NCI-H2171 treated with DMSO at 0.1 percent for 48 hours (cell line): Measurements from ENCODE around the gene KRT81.
A peak's percentile ranks its signal among the peaks of the same experiment; 100 is the strongest.
"Not testable (repeated sequence)": the region's sequence is repeated elsewhere in the genome, so short reads cannot be mapped to it uniquely, and the experiment has no call there.

Experiments
- DNase-seq: peaks from one replicate; lab custom pipeline; 2025; lab: John Stamatoyannopoulos, UW

Gene KRT81

DNA sequence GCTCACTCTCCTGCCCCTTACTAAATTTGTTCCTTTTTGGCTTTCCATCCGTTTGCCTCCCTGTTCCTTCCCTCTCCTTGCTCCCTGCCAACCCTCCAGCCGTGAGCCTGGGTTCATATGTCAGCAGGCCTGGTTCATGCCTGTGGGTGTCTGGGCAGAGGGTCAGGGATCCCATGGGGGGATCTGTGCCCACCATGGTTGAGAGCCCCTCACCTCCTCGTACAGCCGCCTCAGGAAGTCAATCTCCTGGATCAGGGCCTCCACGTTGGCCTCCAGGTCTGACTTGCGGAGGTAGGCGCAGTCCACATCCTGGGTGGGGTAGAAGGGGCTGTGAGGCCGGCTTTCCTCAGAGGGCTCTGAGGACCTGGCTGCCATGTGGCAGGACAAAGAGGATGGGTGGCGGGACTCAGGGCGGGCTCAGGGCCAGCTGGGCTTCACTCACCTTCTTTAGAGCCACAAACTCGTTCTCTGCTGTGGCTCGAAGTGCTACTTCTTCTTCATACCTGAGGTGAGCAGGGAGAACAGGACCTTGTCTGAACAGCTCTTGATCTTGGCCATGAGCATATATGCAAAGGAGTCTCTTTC is 26.2 kb upstream of the KRT81 start:
- DNase-seq: no peak

DNA sequence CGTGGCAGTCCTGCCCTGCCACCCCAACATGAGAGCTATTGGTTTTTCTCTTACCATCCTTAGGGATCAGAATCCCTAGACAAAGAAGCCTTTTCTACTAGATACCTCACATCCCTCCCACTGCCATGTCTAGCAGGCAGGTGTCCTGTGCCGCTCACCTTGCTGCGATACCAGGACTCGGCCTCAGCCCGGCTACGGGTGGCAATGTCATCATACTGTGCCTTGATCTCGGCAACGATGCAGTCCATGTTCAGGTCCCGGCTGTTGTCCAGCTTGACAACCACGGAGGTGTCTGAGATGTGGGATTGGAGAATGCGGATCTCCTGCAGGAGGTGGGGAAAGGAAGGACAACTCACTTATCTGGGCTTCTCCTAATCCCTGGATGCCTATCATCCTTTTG is 25.4 kb upstream of the KRT81 start:
- DNase-seq: no peak

DNA sequence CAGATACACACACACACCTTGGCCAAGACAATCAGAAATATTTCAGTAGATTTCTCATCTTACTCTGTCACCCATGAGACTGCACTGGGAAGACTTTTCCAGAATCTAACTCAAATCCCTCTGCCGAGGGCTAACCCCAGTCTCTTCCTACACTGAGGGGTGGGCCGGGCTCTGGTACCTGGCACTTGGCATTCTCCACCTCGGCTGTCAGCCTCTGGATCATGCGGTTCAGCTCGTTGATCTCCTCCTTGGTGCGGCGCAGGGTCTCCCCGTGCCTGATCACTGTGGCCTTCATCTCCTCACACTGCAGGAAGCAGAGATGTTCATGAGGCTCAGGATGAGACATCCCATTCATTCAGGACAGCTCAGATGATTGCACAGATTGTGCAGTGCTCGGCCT is 25.0 kb upstream of the KRT81 start:
- DNase-seq: no peak

DNA sequence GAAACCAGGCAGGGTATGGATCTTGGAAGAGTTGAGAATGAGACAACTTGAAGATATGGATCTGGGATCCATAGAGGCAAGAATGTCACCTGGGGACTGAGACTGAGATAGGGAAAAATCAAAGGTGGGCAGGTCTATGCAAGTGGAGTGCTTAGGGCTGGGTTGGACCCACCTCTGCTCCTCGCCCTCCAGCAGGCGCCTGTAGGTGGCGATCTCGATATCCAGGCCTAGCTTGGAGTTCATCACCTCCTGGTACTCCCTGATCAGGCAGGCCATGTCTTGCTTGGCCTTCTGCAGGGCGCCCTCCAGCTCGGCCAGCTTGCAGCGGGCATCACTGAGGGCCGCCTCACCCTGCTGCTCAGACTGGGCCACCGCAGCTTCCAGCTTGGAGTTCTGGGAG is 24.4 kb upstream of the KRT81 start:
- DNase-seq: not testable (repeated sequence)

DNA sequence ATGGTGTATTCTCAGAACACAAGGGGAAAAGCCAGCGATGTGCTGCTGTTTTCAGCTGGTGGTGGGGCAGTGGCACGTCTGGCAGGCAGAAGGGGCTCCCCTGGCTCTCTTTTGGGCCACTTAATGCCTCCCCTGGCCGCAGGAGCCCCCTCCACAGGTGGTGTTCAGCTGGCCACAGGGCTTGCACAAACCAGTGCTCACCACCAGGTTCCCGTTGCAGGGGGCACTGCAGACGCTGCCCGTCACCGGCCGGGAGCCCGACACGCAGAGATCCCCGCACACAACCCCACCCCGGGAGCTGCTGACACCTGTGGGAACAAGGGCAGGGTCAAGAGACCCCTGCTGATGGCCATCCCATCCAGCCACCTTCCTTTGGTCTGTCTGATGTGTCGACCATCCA is 23.2 kb upstream of the KRT81 start:
- DNase-seq: no peak

DNA sequence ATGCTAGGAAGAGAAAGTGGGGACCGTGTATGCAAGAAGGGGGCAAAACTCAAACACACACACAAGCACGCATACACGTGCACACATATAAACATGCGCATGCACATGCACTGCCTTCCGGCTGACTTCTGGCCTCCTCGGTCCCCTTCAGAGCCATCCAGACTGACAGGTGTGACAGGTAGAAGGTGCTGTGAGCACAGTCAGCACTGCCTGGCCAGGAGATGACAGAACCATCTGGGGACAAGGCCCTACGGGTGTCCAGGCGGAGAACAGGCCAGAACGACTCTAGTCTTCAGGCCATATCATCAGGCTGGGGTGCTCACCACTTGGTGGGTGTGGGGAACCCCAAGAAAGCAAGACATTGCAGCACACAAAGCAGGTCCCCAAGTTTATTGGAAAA is 22.6 kb upstream of the KRT81 start:
- DNase-seq: no peak

DNA sequence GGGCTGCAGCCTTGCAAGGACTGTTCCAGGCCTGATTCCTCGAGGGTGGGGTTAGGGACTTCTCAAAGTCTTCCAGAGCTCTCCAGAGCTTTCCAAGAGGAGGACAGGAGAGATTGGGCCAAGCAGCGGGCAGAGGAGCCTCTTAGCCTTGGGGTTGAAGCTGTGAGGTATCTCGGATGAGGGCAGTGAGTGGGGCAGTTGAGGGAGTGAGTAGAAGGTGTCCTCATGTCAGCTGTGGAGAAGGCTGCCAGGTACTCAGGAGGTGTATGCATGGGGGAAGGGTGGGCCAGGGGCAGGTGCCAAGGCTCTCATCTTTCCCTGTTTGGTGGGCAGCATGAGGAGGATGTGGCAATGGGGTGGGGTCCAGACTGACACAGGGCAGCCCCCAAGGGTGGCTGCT is 22.1 kb upstream of the KRT81 start:
- DNase-seq: no peak

DNA sequence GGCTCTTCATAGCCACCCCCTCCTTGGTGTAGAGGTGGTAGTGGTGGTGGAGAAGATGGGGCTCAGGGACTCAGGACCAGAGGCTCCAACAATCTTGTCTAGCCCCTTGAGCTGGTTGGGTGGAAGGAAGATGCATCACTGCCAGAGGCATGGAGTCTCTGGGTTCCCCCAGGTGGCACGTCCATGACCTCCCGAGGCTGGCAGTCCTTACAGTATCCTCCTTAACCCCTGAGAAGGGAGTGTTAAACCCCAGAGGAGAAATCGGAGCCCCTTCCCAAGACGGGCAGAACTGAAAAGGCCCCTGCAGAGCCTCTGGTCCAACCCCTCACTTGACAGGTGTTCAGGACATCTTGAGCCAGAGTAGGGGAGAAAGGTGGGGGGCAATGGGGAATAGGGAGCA is 20.8 kb upstream of the KRT81 start:
- DNase-seq: no peak

DNA sequence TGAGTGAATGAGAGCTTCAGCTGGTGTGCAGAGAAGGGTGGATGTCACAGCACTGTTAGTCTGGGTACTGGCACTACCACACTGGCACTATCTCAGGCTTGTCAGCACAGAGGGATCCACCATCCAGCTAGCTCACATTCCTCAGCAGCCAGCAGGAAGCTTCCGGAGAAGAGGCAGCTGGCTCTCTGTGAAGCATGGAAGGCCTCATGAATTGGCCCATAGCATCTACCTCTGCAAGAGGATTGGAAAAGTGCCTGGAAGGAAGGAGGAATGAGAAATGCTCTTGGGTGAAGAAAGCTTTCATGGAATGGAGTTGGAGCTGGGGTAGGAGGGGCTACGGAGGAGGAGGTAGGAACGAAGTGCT is 19.9 kb upstream of the KRT81 start:
- DNase-seq: no peak

DNA sequence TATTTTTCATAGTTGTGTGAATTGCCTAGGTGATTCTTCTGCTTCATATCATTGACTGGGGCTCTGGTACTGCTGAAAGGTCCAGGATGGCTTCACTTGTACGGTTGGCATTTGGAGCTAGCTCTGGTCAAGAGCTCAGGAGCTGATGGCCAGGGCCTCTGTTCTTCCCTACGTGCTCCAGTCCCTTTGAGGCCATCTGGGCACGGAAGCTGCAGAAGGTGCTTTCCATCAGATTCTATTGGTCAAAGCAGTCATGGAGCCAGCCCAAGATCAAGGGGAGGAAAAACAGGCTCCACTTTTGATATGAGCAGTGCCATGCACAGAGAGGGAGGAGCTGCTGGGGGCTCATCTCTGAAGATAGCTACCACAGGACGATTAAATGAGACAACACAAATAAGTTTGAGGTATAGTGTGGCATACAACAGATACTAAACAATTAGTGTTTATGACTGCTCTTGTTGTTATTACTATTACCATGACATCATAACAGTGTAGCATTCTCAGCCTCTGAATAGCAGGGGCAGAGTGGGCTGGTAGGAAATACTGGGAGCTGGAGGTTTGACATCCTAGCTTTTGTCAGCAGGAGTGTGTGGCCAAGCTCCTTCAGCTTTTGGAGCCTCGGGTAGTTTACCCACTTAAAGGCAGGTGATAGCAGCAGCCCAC is 19.4 kb upstream of the KRT81 start:
- no peak for DNase-seq

DNA sequence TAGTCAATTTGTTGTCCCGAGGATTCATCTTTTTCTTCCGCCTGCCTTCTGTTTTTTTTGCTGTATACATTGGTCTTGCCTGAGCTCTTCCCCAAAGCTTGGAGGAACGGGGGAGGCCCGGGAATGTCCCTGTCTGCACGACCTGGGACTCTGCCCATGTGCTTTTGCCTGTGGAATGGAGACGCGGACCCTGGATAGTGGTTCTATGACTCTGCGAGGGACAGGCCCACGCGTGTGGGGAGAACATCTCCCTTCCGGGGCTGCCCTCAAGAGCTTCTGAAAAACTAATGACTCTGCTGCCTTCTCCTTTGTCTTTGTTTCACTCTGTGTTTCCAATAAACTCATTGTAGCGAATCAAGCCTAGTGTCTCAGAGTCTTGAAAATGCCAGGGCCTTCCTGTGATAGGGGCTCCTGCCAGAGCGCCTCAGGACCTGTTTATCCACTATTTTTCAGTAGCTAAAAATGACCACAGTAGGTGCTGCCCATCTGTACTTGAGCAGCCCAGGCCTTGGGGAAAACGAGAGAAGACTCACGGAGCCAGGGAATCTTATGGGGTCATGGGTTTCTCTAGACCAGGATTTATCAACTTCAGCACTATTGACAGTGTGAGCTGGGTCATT is 17.6 kb upstream of the KRT81 start:
- DNase-seq: no peak

DNA sequence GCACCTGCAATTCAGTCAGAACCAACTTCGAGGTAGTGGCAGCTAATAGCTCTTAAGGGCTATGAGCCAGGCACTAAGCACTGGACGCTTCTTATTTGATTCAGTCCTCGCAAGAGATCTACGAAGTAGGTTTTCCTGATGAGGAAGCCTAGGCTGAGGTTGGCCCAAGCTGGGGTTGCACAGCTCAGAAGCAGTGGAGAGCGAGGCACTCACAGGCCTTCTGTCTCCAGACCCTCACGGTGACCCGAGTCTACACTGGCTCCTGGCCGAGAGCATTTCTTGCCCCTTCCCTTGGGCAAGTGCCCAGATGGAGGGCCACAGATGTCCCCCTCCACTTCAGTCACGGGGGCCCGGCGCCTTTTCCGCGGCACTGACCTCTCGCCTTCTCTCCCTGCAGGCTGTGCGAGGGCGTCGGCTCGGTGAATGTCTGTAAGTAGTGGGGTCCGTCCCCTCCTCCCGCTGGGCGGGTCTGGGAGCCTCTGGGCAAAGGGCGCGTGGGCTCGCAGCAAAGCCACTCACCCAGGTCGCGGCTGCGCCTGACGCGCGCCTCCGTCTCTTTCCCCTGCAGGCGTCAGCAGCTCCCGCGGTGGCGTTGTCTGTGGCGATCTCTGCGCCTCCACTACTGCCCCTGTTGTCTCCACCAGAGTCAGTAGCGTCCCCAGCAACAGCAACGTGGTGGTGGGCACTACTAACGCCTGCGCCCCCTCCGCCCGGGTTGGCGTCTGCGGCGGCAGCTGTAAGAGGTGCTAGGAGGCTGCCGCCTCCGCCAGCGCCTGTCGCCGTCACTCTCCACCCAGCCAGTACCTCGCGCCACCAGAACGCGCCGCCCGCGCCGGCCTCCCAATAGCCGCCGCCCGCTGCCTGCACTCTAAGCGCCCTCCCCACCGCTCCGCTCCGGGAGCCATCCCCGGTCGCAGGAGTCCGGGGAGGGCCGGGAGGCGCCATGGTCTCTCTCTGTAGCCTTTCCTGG is 16.8 kb upstream of the KRT81 start:
- DNase-seq: peak; percentile 86

DNA sequence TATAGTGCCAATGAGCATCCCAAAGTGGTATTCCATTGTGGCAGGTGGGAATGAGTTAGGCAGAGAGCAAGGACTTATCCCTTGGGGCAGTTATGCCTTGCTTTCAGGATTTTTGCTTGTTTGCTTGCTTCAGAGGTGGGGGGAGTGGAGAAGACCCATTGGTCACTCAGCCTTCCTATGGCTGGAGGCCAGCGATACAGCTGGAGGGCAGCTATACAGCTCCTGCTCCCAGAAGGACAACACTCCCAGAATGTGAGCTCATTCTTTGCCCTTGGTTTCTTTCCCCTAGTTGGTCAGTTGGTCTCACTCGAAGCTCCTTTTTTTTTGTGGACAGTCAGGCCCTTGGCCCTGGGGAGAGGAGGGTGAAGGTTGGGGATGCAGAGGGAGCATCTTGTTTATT is 15.4 kb upstream of the KRT81 start:
- DNase-seq: no peak

DNA sequence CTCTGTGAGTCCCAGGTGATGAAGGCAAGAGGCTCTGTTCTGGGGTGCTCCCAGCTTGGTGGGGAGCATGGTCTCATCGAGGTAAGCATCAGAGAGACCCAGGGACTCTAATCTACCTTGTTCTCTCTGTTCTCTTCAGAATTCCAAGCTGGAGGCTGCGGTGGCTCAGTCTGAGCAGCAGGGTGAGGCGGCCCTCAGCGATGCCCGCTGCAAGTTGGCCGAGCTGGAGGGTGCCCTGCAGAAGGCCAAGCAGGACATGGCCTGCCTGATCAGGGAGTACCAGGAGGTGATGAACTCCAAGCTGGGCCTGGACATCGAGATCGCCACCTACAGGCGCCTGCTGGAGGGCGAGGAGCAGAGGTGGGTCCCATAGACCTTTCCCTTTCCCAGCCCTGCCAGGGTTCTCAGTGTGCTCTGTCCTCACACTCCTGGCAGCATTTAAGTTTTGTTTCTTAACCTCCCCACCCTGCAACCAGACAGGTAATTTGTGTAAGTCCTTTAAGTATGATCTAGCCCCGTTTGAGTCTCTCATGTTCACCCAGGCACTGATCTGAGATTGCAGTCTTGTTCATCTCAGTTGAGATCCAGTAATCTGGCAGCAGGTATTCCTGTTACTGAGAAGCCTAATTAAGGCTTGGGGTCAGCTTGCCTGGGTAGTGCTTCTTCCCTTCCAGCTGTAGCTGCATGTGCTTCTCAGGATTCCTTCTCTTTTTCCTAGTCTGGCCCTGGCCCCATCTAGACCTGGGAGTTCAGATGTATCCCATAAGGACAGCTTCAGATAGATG is 14.8 kb upstream of the KRT81 start:
- DNase-seq: no peak

DNA sequence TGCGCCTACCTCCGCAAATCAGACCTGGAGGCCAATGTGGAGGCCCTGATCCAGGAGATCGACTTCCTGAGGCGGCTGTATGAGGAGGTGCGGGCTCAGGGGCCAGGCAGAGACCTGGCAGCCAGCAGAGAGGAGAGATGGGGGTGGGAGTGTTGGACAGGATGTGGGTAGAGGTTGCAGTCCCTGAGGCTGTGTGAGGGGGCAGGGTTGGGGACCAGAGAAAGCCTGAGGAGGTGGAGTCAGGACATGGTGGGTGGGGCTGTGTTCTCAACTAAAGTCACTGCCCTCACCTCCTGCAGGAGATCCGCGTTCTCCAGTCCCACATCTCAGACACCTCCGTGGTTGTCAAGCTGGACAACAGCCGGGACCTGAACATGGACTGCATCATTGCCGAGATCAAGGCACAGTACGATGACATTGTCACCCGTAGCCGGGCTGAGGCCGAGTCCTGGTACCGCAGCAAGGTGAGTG is 13.6 kb upstream of the KRT81 start:
- not testable (repeated sequence) for DNase-seq

DNA sequence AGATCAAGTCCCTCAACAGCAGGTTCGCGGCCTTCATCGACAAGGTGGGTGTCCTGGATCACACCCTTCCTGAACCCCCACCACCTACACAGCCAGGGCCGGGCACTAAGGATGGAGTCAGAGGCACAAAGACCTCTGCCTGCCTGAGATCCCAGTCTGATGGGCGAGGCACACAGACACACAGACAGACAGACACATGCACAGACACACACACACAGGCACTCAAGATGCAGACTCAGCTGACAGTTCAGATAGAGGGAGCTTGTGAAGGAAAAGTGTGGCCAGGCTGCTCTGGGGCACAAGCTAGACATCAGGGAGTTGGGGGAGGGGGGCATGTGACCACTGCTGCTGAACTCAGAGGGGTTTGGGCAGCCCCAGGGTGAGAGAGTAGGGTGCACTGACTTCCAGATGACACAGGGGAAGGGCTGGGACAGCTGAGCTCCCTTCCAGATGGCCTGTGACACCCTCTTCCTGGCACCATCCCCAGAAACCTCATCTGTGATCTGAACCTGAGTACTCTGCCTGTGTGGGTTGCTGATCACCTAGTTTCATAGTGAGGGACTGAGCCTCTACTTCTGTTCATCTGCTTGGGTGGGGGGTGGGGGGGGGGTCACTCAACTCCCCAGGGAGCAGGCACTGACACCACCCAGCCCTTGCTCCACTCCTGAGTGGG is 11.0 kb upstream of the KRT81 start:
- DNase-seq: peak; percentile 67

DNA sequence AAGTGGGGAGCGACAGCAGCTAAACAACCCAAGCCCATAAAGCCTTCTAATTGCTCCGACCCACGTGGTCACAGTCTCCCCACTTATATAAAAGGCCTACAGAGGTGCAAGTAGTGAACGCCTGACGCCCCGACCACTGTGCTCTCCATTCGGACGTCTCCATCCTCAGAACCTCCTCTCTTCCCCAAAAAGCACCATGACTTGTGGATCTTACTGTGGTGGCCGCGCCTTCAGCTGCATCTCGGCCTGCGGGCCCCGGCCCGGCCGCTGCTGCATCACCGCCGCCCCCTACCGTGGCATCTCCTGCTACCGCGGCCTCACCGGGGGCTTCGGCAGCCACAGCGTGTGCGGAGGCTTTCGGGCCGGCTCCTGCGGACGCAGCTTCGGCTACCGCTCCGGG is 10.4 kb upstream of the KRT81 start:
- DNase-seq: not testable (repeated sequence)

DNA sequence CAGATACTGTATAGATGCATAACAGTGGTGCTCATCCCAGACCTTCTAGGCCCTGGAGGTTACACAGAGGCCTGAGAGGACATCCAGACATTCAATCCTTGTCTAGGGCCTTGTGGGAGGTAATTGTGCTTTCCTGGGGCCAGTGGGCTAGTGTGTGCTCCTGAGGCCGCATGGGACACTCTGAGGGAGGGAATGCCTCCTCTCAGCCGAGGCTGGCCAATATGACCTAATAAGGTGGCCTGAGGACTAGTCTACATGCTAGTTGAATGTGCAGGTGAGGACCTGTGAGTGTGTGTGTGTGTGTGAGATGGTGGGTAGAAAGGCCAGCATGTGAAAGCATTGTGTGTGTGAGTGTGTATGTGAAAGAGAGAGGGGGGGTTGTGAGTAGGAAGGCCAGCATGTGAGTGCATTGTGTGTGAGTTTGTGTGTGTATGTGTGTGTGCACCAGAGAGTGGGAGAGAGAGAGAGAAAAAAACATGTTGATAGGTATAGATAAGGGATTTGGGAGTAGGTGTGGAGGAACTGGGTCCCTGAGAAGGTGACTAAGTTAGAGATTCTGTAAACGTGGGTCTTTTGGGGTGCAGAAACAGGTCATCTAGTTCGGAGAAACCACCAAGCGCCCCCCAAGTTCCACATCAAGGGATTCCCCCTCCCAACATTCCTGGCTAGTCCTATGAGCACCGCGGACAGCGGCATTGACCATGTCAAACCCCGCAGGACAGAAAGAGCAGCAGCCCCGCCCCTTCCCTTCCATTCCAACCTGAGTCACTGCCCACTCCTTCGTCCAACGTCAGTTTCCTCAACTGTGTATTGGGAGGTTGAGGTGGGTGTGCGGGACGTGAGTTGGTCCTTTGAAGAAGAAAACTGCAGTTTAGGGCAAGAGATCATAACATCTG is 9.7 kb upstream of the KRT81 start:
- no peak for DNase-seq

DNA sequence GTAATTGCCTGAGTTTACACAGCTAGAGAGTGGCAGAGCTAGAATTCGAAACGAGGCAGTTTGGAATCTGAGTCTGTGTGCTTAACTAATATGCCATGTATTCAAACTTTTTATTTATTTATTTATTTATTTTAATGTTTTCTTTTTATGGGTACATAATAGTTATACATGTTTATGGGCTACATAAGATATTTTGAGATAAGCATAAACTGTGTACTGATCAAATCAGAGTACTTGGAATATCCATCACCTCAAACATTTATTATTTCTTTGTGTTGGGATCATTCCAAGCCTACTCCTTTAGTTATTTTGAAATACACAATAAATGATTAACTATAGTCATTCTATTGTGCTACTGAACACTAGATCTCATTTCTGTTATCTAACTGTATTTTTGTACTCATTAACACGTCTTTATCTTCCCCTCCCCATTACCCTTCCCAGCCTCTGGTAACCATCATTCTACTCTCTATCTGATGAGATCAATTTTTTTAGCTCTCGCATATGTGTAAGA is 7.4 kb upstream of the KRT81 start:
- no peak for DNase-seq
